Body of pancreas (tissue), 4 donors: ENCODE data around the gene NPW. TPM values are rescaled to one million over a fixed set of nuclear protein-coding genes. Genes with fewer than 3 reads are reported as not detected.

Experiments
- ATAC-seq: fragments of 150-250 bp; one replicate; pipeline ENCODE4 v1.9.1; 2016
- DNase-seq, 4 donors: peaks; one replicate each; pipeline ENCODE4 v3.0.0-alpha.2; 2019
- H3K27ac ChIP-seq, 4 donors: fragments of 200-600 bp; sonication (generic); 1 replicate in 3 of 4; 2 replicates in 1 of 4; pipeline versions ENCODE4 v1.5.1 to v1.6.1; 2016 to 2019; ENCODE audit warnings: mild to moderate bottlenecking in 1 of 4, mixed read lengths in 1 of 4, moderate library complexity in 1 of 4
- H3K27me3 ChIP-seq, 2 donors: fragments of 200-600 bp; sonication (generic); one replicate each; pipeline ENCODE4 v1.6.0; 2016; ENCODE audit warnings: mild to moderate bottlenecking in 1 of 2
- H3K36me3 ChIP-seq, 2 donors: fragments of 200-600 bp; sonication (generic); replicated peaks in 1 of 2; 2 replicates each; pipeline ENCODE4 v1.5.1; 2016; ENCODE audit warnings: low read depth in 2 of 2; ENCODE audit not compliant: insufficient read depth in 1 of 2
- H3K4me1 ChIP-seq: fragments of 200-600 bp; sonication (generic); one replicate; pipeline ENCODE4 v1.6.0; 2016
- H3K4me3 ChIP-seq, 2 donors: fragments of 200-600 bp; sonication (generic); 1 replicate in 1 of 2; 2 replicates in 1 of 2; pipeline ENCODE4 v1.5.1; 2016 to 2019
- H3K9me3 ChIP-seq, 3 donors: fragments of 200-600 bp; sonication (generic); 1 replicate in 2 of 3; 2 replicates in 1 of 3; pipeline ENCODE4 v1.5.1; 2016
- CTCF ChIP-seq, 7 experiments: fragments of 450-650 bp in 4 of 7; fragments of 200-600 bp in 3 of 7; sonication (generic) in 3 of 7; IDR thresholded peaks; one replicate each; pipeline ENCODE4 v1.5.1; 2016 to 2019; ENCODE audit warnings: antibody characterized with exemption in 7 of 7
- POLR2A ChIP-seq, 3 donors: fragments of 450-650 bp; IDR thresholded peaks; one replicate each; pipeline ENCODE4 v1.6.1; 2016; ENCODE audit warnings: antibody characterized with exemption in 3 of 3, mild to moderate bottlenecking in 2 of 3
- WGBS, 2 donors: methylation state at CpG; one replicate each; pipeline ENCODE4 v1.1.5; 2017; 5-methylcytosine and 5-hydroxymethylcytosine counted together
- intact Hi-C: fragments of 100-400 bp; cut with DNase I; formaldehyde crosslinking; loops from one replicate; pipeline ENCODE4 v1.15.1; 2023
- total RNA-seq, 2 donors: library from RNA; depleted of rRNA; stranded (reverse); fragments of >200 nt; gene quantifications; one replicate each; pipeline ENCODE4 v1.1.0, GENCODE V29; 2016

The NPW gene
- total RNA-seq, 2 donors from 2014 or later, result not detected

- Histone ChIP-seq H3K4me3 (no peak overlapping the region), H3K27me3 (no peaks in the 10 kb centered on the region), H3K9me3 (no peaks in the 10 kb centered on the region), H3K4me1 (peaks cover 45% of the 10 kb centered on the region), H3K36me3 (no peaks in the 10 kb centered on the region), H3K27ac (peak overlapping the region in 2 of 4 donors; percentile 36 to 75)
- WGBS, 2 donors, result 84 to 85% methylated on average over 13 to 26 of the region's 29 CpGs
- ATAC-seq (no peak), DNase-seq (no peak)
- intact Hi-C loops, result no loop called here
- no peak for TF ChIP-seq POLR2A (IDR thresholded peaks at IDR 0.05)
- TF ChIP-seq CTCF (IDR thresholded peaks at IDR 0.05), result no peak
Measured at GRCh38 chr16:2037647-2038381, 18.2 kb downstream of the NPW start.

DNA sequence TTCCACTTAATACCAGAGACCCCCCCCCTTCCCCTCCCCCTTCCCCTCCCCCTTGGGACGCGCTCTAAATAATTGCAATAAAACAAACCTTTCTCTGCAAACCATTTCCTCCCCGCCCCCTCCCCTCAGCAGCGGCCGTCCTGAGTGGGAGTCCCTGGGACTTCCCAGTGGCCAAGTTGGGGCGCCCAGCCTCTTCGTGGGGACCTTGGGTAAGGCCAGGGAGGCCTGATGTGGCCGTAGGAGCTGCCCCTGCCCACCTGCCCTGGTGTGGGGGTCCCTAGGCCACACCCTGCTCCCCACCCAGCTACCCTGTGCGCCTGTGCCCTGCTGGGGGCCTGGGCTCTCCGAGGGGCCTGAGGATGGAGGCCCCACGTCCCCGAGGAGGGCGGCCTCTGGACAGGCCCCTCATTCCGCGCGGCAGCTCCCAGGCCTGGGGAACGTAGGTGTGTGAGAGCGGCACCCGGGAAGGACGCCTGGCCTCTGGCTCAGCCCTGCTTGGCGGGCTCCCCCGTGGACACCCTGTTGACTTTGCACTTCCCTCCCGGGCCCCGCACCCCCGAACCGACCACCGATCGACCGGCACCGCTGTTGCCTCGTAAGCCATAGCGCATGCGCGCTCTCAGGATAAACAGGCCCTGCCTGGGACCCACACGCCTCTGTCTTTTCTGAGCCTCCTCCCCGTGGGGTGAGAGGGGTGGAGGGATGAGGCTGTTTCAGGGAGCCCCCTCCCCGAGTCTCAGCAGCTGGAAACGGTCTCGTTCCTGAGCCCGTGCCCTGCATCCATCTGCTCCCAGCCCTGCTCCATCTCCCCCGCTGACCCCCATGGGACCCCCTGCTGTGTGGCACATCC, 19.0 kb downstream of the NPW start:
- intact Hi-C loops, result no loop called here
- ATAC-seq, result no peak
- Histone ChIP-seq H3K9me3 (no peaks in the 10 kb centered on the region), H3K27me3 (no peaks in the 10 kb centered on the region), H3K36me3 (no peaks in the 10 kb centered on the region), H3K4me1 (peaks cover 41% of the 10 kb centered on the region), H3K27ac (peak overlapping the region in 2 of 4 donors; percentile 55 to 62), H3K4me3 (no peak overlapping the region)
- WGBS, 2 donors, result 82 to 83% methylated on average over 26 to 35 of the region's 41 CpGs
- no peak for DNase-seq
- no peak for TF ChIP-seq POLR2A (IDR thresholded peaks at IDR 0.05)
- TF ChIP-seq CTCF (IDR thresholded peaks at IDR 0.05), result no peak

DNA sequence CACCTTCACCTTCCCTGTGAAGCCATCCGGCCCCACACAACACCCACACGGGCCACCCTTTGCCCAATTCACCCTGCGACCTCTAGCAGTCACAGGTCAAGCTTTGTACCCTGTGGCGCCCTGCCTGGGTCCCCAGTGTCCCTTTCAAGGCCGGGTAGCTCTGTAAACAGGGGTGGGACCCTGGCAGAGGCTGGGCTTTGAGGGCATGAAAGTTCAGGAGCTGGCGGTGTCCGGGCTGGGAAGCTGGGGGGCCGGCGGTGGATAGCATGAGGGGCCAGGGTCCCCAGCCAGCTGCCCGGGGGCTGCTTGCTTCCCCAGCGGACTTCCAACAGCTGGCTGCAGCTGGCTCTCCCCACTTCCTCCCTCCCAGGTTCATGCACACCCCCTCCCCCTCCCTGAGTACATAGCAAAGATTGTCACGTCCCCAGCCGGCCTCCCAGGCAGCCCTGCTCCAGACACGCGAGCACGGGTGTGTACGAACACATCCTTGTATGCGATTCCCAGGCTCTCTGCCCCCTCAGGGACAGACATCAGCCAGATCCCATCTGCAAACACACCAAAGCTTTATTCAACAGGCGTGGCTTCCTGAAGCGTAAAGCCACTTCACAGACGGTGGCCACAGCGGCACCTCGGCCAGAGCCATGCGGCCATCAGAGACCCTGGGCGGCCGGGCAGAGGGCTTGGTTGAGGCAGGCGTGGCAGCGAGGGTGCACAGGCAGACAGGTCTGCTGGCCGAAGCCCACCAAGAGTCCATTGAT, 19.9 kb downstream of the NPW start:
- no peaks in the 10 kb centered on the region for H3K9me3 ChIP-seq
- peak overlapping the region in 2 of 4 donors; percentile 55 to 62 for H3K27ac ChIP-seq
- 69 to 75% methylated on average over 18 to 26 of the region's 29 CpGs for WGBS, 2 donors
- no peak overlapping the region for H3K4me3 ChIP-seq
- peak in 3 of 4 donors; percentile 60 to 77 (median 64) for DNase-seq
- peaks cover 37% of the 10 kb centered on the region for H3K4me1 ChIP-seq
- no peaks in the 10 kb centered on the region for H3K27me3 ChIP-seq
- no peaks in the 10 kb centered on the region for H3K36me3 ChIP-seq
- TF ChIP-seq CTCF (IDR thresholded peaks at IDR 0.05) (no peak), POLR2A (IDR thresholded peaks at IDR 0.05) (no peak)
- intact Hi-C loops, result no loop called here
- peak; percentile 43 for ATAC-seq

- no peak for ATAC-seq
- intact Hi-C loops, result no loop called here
- TF ChIP-seq POLR2A (IDR thresholded peaks at IDR 0.05), result no peak
- no peak for TF ChIP-seq CTCF (IDR thresholded peaks at IDR 0.05)
- H3K36me3 ChIP-seq, result no peaks in the 10 kb centered on the region
- H3K9me3 ChIP-seq, result no peaks in the 10 kb centered on the region
- 83 to 100% methylated on average over 4 to 17 of the region's 24 CpGs for WGBS, 2 donors
- no peak overlapping the region for H3K4me3 ChIP-seq
- H3K27ac ChIP-seq, result peak overlapping the region in 2 of 4 donors; percentile 55 to 62
- DNase-seq, result no peak
- no peaks in the 10 kb centered on the region for H3K27me3 ChIP-seq
- H3K4me1 ChIP-seq, result peaks cover 36% of the 10 kb centered on the region
Measured at GRCh38 chr16:2040041-2040786, 20.6 kb downstream of the NPW start.
